ENCODE measurements around the gene FASTK.
"Not testable (repeated sequence)": the region's sequence is repeated elsewhere in the genome, so short reads cannot be mapped to it uniquely, and the experiment has no call there.

FASTK gene

DNA sequence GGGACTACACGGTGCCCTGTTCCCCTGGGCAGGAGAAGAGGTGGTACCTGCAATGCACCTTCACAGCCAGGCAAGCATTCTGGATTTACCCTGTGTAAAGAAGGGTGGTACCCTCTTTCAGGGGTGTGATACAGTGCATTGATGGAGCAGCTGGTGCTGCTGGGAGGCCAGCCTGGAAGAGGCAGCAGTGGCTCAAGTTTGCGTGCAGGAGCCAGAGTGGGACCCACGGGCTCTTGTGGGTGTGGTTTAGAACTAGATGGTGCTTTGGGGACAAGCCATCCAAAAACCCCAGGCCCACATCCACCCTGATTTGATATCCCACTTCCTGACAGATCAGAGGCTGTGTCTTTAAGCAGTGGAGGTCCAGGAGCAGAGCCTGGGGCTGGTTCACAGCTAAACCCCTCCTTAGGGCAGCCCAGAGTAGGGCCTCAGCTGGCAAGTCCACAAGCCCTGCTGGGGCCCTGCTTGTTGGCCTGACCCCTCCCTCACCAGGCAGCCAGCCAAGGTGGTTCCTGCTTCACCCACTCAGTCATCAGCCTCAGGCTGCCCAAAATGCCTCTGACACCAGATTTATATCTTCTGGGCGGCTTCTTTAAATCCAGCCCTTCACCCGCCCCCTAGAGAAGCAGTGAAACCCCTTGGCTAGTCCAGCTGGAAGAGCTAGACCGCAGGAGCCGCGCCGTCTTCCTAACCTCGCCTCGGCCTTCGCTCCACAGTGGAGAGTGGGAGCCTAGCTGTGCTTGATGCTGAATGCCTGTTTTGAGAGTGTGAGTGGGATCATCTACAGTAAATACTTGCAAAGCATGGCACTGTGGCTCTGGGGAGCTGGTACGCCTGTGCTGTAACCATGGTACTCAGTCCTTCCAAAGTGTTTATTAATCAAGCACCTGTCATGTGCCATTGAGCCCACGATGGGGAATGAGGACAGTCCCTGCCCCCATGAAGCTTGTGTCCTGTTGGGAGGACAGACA lies 33.7 kb downstream of the FASTK start:
- TF ChIP-seq, protein P1, sequence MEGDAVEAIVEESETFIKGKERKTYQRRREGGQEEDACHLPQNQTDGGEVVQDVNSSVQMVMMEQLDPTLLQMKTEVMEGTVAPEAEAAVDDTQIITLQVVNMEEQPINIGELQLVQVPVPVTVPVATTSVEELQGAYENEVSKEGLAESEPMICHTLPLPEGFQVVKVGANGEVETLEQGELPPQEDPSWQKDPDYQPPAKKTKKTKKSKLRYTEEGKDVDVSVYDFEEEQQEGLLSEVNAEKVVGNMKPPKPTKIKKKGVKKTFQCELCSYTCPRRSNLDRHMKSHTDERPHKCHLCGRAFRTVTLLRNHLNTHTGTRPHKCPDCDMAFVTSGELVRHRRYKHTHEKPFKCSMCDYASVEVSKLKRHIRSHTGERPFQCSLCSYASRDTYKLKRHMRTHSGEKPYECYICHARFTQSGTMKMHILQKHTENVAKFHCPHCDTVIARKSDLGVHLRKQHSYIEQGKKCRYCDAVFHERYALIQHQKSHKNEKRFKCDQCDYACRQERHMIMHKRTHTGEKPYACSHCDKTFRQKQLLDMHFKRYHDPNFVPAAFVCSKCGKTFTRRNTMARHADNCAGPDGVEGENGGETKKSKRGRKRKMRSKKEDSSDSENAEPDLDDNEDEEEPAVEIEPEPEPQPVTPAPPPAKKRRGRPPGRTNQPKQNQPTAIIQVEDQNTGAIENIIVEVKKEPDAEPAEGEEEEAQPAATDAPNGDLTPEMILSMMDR (IDR thresholded peaks at IDR 0.05; ENCODE audit: extremely low read depth, missing control alignments): no peak
- DNase-seq (ENCODE audit: low spot score): no peak

DNA sequence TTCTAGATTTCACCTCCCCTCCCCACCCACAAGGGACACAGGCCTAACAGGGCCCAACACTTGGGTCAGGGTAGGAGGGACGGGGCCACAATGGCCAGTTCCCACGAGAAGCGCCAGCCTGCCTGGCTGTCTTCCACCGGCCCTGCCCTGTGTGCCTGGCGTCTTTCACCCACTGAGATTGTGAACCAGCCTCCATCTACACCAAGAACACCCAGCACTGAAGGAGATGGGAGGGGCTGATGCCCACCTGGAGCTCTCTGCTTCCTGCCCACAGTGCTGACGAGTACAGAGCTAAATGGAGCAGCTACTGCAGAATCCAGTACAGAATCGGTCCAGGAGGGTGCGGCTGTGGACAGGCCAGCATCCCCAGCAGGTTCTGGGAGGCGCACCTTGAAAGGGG lies 34.6 kb downstream of the FASTK start:
- TF ChIP-seq, protein P1 (IDR thresholded peaks at IDR 0.05; ENCODE audit: extremely low read depth, missing control alignments): no peak
- no peak for DNase-seq (ENCODE audit: low spot score)

DNA sequence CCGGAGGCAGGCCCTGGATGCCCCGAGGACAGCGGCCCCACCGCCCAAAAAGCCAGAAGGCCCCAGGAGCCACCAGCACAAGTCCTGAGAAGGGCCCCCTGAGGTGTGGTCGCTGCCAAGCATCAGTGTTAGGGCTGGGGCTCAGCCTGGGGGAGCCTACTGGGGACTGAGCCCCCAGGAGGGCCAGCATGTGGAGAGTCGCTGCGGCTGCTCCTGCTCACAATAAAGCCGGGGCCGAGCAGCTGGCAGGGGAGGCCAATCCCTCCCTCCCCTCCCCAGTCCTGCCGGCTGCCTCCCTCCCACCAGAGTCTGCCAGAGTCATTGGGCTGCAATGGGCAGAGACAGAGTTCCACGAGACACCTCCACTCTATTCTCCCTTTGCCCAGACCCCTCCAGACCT lies 35.3 kb downstream of the FASTK start:
- TF ChIP-seq, protein P1 (IDR thresholded peaks at IDR 0.05; ENCODE audit: extremely low read depth, missing control alignments): no peak
- no peak for DNase-seq (ENCODE audit: low spot score)

DNA sequence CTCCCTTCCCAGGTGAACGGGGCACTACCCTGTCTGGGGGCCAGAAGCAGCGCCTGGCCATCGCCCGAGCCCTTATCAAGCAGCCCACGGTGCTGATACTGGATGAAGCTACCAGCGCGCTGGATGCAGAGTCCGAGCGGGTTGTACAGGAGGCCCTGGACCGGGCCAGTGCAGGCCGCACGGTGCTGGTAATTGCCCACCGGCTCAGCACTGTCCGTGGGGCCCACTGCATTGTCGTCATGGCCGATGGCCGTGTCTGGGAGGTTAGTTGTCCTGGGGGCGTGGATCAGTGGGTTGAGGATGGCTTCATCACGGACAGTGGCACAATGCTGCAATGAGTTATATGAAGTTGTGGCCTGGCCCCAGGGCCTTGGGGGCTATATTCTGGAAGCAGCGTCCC lies 36.6 kb downstream of the FASTK start:
- no peak for DNase-seq (ENCODE audit: low spot score)
- TF ChIP-seq, protein P1 (IDR thresholded peaks at IDR 0.05; ENCODE audit: extremely low read depth, missing control alignments): no peak

DNA sequence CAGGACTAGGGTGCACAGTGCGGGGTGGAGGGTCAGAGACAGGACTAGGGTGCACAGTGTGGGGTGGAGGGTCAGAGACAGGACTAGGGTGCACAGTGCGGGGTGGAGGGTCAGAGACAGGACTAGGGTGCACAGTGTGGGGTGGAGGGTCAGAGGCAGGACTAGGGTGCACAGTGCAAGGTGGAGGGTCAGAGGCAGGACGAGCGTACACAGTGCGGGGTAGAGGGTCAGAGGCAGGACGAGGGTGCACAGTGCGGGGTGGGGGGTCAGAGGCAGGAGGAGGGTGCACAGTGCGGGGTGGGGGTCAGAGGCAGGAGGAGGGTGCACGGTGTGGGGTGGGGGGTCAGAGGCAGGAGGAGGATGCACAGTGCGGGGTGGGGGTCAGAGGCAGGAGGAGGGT lies 37.2 kb downstream of the FASTK start:
- not testable (repeated sequence) for DNase-seq (ENCODE audit: low spot score)

DNA sequence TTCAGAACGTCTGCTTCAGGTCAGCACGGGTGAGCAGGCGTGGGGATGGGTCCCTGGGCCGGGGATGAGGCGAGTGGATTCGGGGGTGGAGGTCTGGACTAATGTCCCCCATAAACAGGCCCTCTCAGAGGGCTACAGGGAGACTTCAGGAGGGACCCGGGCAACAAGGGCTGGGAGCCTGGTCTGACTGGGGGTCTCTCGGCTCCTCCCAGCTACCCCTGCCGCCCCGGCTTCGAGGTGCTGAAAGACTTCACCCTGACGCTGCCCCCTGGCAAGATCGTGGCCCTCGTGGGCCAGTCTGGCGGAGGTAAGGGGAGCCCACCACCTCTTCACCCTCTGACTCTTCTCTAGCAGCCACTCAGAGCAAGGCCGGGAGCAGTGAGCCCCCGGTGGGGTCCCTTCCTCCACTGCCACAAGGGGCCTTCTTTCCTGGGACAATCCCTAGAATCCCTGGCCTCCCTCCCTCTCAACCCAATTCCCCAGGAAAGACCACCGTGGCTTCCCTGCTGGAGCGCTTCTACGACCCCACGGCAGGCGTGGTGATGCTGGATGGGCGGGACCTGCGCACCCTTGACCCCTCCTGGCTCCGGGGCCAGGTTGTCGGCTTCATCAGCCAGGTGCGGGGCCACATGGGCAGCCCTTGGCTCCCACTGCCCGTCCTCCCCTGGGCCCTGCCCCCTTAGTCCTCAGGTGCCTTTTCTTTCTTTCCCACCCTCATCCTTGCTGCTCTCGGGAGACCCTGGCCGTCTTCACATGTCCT lies 39.8 kb downstream of the FASTK start:
- no peak for DNase-seq (ENCODE audit: low spot score)
- TF ChIP-seq, protein P1 (IDR thresholded peaks at IDR 0.05; ENCODE audit: extremely low read depth, missing control alignments): no peak

DNA sequence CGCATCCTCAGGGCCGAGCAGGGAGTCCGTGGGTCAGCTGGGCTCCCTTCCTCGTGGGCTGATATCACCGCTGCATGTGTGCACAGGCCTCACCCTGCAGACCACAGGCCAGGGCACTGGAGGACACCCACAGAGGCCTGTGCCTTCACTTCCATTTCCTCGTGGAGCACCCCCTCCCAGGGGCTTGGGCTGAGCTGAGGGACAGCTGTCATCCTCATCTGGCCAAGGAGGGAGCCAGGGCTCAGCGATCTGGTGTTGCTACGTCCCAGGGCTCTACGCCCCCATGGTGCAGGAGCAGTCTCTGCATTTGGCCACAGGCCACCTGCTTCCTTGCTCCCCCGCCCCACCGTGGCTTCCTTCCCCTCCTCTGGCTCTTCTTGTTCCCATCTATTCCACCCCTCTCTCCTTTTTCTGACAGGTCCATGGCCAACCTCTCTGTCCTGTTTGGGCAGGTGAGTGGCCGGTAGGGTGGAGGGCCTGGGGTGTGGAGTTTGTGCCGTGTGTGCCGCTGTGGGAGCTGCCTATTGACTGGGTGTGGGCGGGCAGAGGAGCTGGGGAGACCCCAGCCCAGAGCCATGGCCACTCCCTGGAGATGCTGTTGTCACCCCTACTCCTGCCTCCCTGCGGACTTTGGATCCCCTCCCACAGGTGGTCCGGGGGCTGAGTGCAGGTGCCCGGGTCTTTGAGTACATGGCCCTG lies 40.6 kb downstream of the FASTK start:
- TF ChIP-seq, protein P1 (IDR thresholded peaks at IDR 0.05; ENCODE audit: extremely low read depth, missing control alignments): no peak
- no peak for DNase-seq (ENCODE audit: low spot score)

Measured in GM20000 (cell line).